Gastroesophageal sphincter (tissue), 4 donors: ENCODE results near the gene TULP4. TPM values are rescaled to one million over a fixed set of nuclear protein-coding genes. Genes with fewer than 3 reads are reported as not detected.

ENCODE experiments used
- ATAC-seq: fragments of 150-250 bp; one replicate; pipeline ENCODE4 v1.9.1; 2016; ENCODE audit warnings: mild to moderate bottlenecking, moderate library complexity
- H3K27ac ChIP-seq, 4 donors: fragments of 200-600 bp; sonication (generic) in 3 of 4; 1 replicate in 3 of 4; 2 replicates in 1 of 4; pipeline ENCODE4 v1.5.1; 2016 to 2019
- H3K27me3 ChIP-seq: fragments of 200-600 bp; sonication (generic); one replicate; pipeline ENCODE4 v1.5.1; 2019
- H3K36me3 ChIP-seq, 2 donors: fragments of 200-600 bp; sonication (generic); one replicate each; pipeline ENCODE4 v1.5.1; 2019; ENCODE audit warnings: control low read depth in 1 of 2
- H3K4me1 ChIP-seq, 3 donors: fragments of 200-600 bp; sonication (generic); 1 replicate in 2 of 3; 2 replicates in 1 of 3; pipeline ENCODE4 v1.5.1; 2016 to 2019; ENCODE audit warnings: control low read depth in 2 of 3
- H3K4me3 ChIP-seq, 2 donors: fragments of 200-600 bp; sonication (generic); one replicate each; pipeline ENCODE4 v1.5.1; 2019; ENCODE audit warnings: mild to moderate bottlenecking in 1 of 2, moderate library complexity in 1 of 2
- H3K9me3 ChIP-seq, 3 donors: fragments of 200-600 bp; sonication (generic); one replicate each; pipeline ENCODE4 v1.5.1; 2017 to 2019; ENCODE audit warnings: control low read depth in 2 of 3
- CTCF ChIP-seq, 4 experiments: fragments of 200-600 bp in 2 of 4; fragments of 450-650 bp in 2 of 4; sonication (generic) in 1 of 4; IDR thresholded peaks; one replicate each; pipeline ENCODE4 v1.5.1; 2017 to 2019; ENCODE audit warnings: antibody characterized with exemption in 4 of 4, mild to moderate bottlenecking in 2 of 4, moderate library complexity in 2 of 4
- EP300 ChIP-seq: sonication (generic); formaldehyde crosslinking; IDR thresholded peaks from one replicate; pipeline ENCODE4 v1.6.1; 2017; ENCODE audit warnings: antibody characterized with exemption, mild to moderate bottlenecking
- POLR2A ChIP-seq, 2 donors: fragments of 450-650 bp; IDR thresholded peaks; one replicate each; pipeline ENCODE4 v1.6.1; 2017; ENCODE audit warnings: antibody characterized with exemption in 2 of 2, mild to moderate bottlenecking in 2 of 2, moderate library complexity in 1 of 2
- POLR2AphosphoS5 ChIP-seq: sonication (generic); formaldehyde crosslinking; IDR thresholded peaks from one replicate; pipeline ENCODE4 v1.6.1; 2017; ENCODE audit warnings: antibody characterized with exemption
- WGBS, 2 donors: methylation state at CpG; one replicate each; pipeline ENCODE4 v1.1.5; 2018; ENCODE audit warnings: low coverage in 1 of 2; 5-methylcytosine and 5-hydroxymethylcytosine counted together
- total RNA-seq, 4 donors: library from RNA; depleted of rRNA; stranded (reverse); fragments of >200 nt; gene quantifications; one replicate each; pipeline ENCODE4 v1.1.0, GENCODE V29; 2016

The TULP4 gene
- total RNA-seq, 4 donors from 2014 or later = 159 to 244 (median 201) TPM

GRCh38 chr6:158536891-158537798, 224.9 kb downstream of the TULP4 start:
- Histone ChIP-seq H3K4me3 (peak overlapping the region in 1 of 2 donors; percentile 52), H3K9me3 (peaks cover 0 to 7% (median 0%) of the 10 kb centered on the region in 3 donors), H3K36me3 (no peaks in the 10 kb centered on the region), H3K4me1 (peaks cover 0 to 23% (median 10%) of the 10 kb centered on the region in 3 donors), H3K27ac (no peak overlapping the region), H3K27me3 (peaks cover 66% of the 10 kb centered on the region)
- WGBS, 2 donors = 23% methylated on average over 6 of the region's 94 CpGs; no CpG with 5 or more reads in 1 of the 2 donors
- TF ChIP-seq CTCF (IDR thresholded peaks at IDR 0.05) (no peak), EP300 (no peak), POLR2AphosphoS5 (no peak), POLR2A (IDR thresholded peaks at IDR 0.05) (no peak)
- ATAC-seq = no peak

DNA sequence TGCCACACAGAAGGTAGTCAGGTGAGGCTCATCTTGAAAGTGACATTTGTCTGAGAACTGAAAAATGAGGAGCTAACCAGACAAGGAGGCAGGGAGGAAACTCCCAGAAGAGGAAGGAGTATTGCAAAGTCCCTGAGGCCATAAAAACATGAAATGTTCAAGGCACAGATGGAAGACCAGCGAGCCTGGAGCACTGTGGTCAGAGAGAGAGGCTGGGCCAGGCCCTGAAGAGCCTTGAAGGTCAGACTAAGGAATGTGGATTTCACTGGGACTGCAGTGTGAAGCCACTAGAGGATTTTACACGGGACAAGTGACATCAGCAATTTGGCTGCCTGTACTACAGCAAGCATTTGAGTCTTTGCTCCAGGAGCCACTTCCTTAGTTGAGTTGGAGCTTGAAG, 226.5 kb downstream of the TULP4 start:
- WGBS, 2 donors = 50 to 79% methylated on average over 2 of the region's 2 CpGs
- no peak overlapping the region for H3K27ac ChIP-seq
- no peak overlapping the region for H3K4me3 ChIP-seq
- H3K9me3 ChIP-seq = peaks cover 0 to 2% (median 0%) of the 10 kb centered on the region in 3 donors
- ATAC-seq = no peak
- TF ChIP-seq POLR2AphosphoS5 = no peak
- TF ChIP-seq CTCF (IDR thresholded peaks at IDR 0.05) = no peak
- TF ChIP-seq EP300 = no peak
- no peak for TF ChIP-seq POLR2A (IDR thresholded peaks at IDR 0.05)
- peaks cover 61% of the 10 kb centered on the region for H3K27me3 ChIP-seq
- H3K36me3 ChIP-seq = no peaks in the 10 kb centered on the region
- H3K4me1 ChIP-seq = peaks cover 0 to 23% (median 10%) of the 10 kb centered on the region in 3 donors

- H3K27me3 ChIP-seq = peaks cover 54% of the 10 kb centered on the region
- peaks cover 0 to 23% (median 10%) of the 10 kb centered on the region in 3 donors for H3K4me1 ChIP-seq
- H3K27ac ChIP-seq = no peak overlapping the region
- 44 to 60% methylated on average over 2 to 5 of the region's 7 CpGs for WGBS, 2 donors
- no peak for TF ChIP-seq POLR2AphosphoS5
- TF ChIP-seq EP300 = no peak
- TF ChIP-seq POLR2A (IDR thresholded peaks at IDR 0.05) = no peak
- no peak for TF ChIP-seq CTCF (IDR thresholded peaks at IDR 0.05)
- no peak overlapping the region for H3K4me3 ChIP-seq
- H3K36me3 ChIP-seq = no peaks in the 10 kb centered on the region
- no peaks in the 10 kb centered on the region for H3K9me3 ChIP-seq
- no peak for ATAC-seq
These were observed 227.1 kb downstream of the TULP4 start for GRCh38 chr6:158539413-158539812.

DNA sequence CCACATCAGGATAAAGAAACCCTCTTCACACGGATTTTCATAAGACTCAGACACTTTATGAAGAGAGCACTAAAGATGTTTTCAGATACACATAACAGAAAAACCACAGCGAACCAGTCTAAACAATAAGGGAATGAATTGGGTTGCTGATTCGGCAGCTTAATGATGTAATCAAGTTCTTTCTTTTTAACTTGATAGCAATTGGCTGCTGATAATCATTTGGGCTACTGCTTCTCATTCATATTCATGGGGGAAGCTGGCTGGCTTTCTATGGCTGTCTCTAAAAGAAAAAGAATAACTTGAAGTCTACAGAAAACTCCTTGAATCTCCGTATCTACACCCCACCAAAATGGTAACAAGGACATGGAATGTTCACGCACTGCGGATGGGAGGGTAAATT, 227.6 kb downstream of the TULP4 start:
- H3K4me3 ChIP-seq = no peak overlapping the region
- H3K36me3 ChIP-seq = no peaks in the 10 kb centered on the region
- H3K27ac ChIP-seq = no peak overlapping the region
- H3K9me3 ChIP-seq = no peaks in the 10 kb centered on the region
- 83 to 93% methylated on average over 6 of the region's 6 CpGs for WGBS, 2 donors
- H3K27me3 ChIP-seq = peaks cover 49% of the 10 kb centered on the region
- TF ChIP-seq EP300 (no peak), POLR2A (IDR thresholded peaks at IDR 0.05) (no peak), POLR2AphosphoS5 (no peak), CTCF (IDR thresholded peaks at IDR 0.05) (no peak)
- no peak for ATAC-seq
- peaks cover 0 to 23% (median 10%) of the 10 kb centered on the region in 3 donors for H3K4me1 ChIP-seq
